GM19324 (cell line): ENCODE measurements around the gene GNB2.
"Not testable (repeated sequence)": the region's sequence is repeated elsewhere in the genome, so short reads cannot be mapped to it uniquely, and the experiment has no call there.

ENCODE experiments used
- ATAC-seq: cut with Tn5 transposase; IDR thresholded peaks from one replicate; pipeline ENCODE4 v1.9.1; 2021; ENCODE audit warnings: mild to moderate bottlenecking, moderate library complexity; ENCODE audit not compliant: unreplicated experiment, low FRiP score

The GNB2 gene

DNA sequence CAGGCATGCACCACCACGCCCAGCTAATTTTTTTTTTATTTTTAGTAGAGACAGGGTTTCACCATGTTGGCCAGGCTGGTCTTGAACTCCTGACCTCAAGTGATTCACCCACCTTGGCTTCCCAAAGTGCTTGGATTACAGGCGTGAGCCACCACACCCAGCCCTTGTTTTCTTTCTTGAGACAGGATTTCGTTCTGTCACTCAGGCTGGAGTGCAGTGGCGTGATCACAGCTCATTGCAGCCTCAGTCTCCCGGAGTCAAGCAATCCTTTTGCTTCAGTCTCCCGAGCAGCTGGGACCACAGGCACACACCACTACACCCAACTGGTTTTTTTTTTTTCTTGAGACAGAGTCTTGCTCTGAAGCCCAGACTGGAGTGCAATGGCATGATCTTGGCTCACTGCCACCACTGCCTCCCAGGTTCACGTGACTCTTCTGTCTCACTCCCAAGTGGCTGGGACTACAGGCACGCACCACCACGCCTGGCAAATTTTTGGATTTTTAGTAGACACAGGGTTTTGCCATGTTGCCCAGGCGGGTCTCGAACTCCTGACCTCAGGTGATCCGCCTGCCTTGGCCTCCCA is 11.3 kb upstream of the GNB2 start:
- ATAC-seq = not testable (repeated sequence)

GRCh38 chr7:100665168-100665726 is 8.3 kb upstream of the GNB2 start:
- ATAC-seq = no peak

GRCh38 chr7:100667331-100668068 is 6.0 kb upstream of the GNB2 start:
- ATAC-seq = no peak

GRCh38 chr7:100668069-100668449 is 5.5 kb upstream of the GNB2 start:
- ATAC-seq = no peak

DNA sequence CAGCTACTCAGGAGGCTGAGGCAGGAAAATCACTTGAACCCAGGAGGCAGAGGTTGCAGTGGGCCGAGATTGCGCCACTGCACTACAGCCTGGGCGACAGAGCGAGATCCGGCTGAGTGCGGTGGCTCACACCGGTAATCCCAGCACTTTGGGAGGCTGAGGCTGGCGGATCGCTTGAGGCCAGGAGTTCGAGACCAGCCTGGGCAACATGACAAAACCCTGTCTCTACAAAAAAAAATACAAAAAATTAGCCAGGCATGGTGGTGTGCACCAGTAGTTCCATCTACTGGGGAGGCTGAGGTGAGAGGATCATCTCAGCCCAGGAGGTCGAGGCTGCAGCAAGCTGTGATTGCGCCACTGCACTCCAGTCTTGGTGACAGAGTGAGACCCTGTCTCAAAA is 4.4 kb upstream of the GNB2 start:
- not testable (repeated sequence) for ATAC-seq

DNA sequence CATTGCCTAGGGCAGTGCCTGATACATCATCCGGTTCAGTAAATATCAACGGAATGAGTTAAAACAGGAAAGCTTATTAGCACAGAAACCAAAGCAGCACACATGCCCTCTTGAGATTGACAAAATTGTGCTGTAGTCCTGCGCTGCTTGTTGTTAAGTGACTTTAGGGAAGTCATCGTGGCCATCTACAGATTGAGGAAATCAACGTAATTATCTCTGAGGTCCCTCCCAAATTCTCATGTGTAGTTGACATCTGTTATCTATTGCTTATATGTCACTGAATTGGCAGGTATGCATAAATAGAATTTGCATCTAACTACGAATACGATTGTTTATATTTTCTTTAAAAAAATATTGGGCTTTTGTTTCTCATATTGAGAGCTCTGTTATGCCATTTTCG is 3.5 kb upstream of the GNB2 start:
- ATAC-seq = no peak

- ATAC-seq = no peak
These were observed 1.9 kb upstream of the GNB2 start for GRCh38 chr7:100671353-100672327.

- peak; percentile 6 for ATAC-seq
These were observed 436 bp downstream of the GNB2 start for GRCh38 chr7:100673942-100674410.

DNA sequence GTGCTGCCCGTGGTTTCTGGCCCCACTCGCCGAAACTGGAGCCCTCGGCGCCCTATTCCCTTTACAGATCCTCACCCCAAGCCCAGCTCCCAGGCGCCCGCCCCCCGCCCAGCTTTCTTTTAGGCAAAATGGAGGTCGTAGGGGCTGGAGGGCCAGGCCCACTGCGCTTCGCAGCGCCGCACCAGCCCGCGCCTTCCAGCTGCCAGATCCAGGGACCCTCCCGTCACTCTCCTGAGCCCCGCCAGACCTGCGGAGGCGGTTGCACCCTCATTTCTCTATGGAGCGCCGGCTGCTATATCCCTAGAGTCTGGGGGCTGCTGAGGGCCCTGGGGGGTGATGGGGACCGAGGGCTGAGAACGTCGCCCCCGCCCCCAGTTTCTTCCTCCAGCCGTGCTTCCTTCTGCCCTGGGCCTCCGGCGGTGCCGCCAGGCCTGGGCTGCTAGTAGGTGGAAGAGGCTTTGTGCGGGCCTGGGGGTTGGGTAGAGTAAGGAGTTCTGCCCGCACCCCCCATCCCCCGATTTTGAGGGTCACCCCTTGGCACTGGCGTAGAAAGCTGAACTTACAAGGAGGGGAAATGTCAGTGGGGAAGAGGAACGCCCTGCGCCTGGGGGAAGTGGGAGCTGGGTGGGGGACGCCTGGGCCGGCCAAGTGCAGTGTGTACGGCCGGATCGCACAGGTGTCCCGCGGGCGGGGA is 1.0 kb downstream of the GNB2 start:
- ATAC-seq = no peak

DNA sequence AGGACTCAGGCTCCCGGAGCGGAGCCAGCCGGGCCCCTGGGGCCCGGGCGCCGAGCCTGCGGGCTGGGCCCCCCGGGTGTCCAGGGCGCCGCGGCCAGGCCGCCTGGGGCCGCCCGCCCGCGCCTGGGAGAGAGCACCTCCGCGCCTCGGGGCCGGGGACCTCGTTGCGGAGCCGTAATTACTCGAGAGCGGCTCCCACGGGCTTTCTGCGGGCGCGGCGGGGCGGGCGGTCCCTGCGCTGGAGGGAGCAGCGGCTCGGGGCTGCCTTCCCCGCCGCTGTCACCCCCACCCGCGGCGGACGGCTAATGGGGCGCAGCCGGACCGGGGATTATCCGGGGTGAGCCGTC is 1.5 kb downstream of the GNB2 start:
- ATAC-seq = peak; percentile 1

DNA sequence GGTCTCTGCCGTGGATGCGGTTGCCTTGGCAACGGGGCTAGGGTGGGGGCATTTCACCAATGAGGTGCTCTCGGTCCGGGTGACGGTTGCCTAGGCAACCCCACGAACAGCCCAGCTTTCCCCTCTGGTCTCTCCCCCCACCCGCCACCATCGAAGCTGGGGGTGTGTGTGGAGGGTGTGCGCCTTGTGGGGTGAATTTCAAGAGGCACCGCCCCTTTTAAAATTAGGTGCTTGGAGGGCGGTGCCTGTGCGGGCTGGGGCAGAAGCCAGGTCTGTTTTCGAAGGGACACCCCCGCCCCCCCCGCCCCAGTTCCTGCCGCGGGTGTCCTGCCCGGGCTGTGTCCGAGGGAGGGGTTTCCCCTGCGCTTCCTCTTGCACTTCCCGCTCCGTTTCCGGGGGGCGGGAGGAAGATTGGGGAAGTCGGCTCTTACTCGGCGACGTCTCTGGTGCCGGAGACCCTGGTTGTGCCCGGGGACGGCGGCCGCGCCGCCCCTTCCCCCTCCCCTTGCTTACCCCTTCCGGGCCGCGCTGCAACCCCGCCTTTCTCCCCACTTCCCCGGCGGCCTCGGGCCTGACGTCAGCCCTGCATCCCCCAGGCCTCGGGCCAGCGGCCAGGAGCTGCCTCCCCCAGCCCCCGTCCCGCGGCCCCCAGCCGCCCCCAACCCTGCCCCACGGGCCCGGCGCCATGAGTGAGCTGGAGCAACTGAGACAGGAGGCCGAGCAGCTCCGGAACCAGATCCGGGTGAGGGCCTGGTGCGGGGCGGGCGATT is 2.2 kb downstream of the GNB2 start:
- ATAC-seq = peak; percentile 25

GRCh38 chr7:100676501-100677306 is 3.2 kb downstream of the GNB2 start:
- ATAC-seq = no peak

DNA sequence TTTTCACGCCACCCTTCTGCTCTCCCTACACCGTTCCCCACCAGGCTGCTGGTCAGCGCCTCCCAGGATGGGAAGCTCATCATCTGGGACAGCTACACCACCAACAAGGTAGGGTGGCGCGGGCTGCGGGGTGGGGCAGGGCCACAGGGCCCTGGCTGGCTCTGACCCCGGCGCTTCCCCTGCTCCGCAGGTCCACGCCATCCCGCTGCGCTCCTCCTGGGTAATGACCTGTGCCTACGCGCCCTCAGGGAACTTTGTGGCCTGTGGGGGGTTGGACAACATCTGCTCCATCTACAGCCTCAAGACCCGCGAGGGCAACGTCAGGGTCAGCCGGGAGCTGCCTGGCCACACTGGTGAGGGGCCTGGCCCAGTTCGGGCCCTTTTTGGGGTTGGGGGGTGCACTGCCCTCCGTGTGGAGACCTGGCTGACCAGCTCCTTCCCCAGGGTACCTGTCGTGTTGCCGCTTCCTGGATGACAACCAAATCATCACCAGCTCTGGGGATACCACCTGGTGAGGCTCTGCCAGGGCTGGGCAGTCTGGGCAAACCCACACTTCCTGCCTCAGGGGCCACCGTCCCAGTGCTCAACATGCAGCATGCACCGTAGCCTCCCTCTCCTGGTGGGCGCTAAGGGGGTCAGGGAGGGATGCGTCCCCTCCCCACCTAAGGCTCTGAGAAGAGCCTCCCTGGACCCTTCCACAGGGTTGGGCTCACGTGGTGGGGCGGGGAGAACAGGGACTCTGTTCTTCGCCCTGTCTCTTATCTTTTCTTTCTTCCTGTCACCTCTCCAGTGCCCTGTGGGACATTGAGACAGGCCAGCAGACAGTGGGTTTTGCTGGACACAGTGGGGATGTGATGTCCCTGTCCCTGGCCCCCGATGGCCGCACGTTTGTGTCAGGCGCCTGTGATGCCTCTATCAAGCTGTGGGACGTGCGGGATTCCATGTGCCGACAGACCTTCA is 4.0 kb downstream of the GNB2 start:
- ATAC-seq = no peak

GRCh38 chr7:100678291-100678984 is 4.9 kb downstream of the GNB2 start:
- ATAC-seq = no peak

GRCh38 chr7:100679129-100679926 is 5.8 kb downstream of the GNB2 start:
- ATAC-seq = no peak

DNA sequence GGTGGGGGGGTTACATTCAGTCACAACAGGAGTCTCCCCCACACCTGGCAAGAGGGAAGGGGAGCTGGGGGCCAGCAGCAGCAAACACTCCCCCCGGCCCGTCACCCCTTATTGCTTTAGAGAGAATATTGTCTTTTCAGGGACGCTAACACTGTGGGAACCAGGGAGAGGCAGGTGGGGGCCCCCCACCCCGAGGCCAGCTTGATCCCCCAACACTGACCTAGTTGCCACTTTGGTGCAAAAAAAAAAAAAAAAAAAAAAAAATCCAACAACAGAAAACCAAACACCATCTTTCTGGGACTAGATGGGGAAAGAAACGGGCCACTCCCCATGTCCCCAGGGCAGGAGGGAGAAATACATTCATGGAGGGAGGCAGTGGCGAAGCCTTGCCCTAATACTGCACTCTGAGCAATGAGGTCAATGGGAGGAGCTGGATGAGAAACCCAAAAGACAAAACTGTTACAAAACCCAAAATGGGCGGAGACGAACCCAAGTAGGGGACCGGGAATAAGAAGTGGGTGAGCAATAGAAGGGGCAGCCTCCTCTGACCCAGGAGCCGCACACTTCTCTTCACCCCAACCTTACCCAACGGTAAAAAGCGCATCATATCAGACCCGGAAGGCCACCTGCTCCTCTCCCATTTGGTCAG is 6.5 kb downstream of the GNB2 start:
- no peak for ATAC-seq
